ENCODE measurements around the gene SLC22A16. TPM values are rescaled to one million over a fixed set of nuclear protein-coding genes. Genes with fewer than 3 reads are reported as not detected.

Gene SLC22A16
- total and polyA plus RNA-seq, 2 donors (not counting 1 experiment from before 2014, with no cell fraction given) = not detected

- 96% methylated on average over 8 of the region's 9 CpGs for WGBS (ENCODE audit: insufficient coverage)
- no peak for DNase-seq
- no peak overlapping the region for H2AFZ ChIP-seq (ENCODE audit: insufficient read depth, low read depth, low read length, poor library complexity, severe bottlenecking)
- no peaks in the 10 kb centered on the region for H3K79me2 ChIP-seq (ENCODE audit: control insufficient read depth, insufficient read depth, low read length)
- POLR2A ChIA-PET = interaction anchor here (0.7 kb wide), 1 partner anchor 11 kb away, joined by 3 read pairs; no protein-coding TSS in a partner anchor
- CTCF ChIA-PET = interaction anchor here (0.9 to 8.0 kb wide), 7 partner anchors 216 to 689 kb away, joined by 3 to 134 read pairs (median 12); partner anchors contain the start of genes CDC40 and WASF1
- Mint-ChIP-seq H3K27ac (no peak overlapping the region), H3K4me3 (no peak overlapping the region), H3K27me3 (no peaks in the 10 kb centered on the region), H3K4me1 (no peaks in the 10 kb centered on the region), H3K9me3 (ENCODE audit: insufficient read depth) (no peaks in the 10 kb centered on the region)
- H3K36me3 ChIP-seq (replicated peaks in 1 of 2; ENCODE audit: control extremely low read depth in 1 of 2, control insufficient read depth in 1 of 2, extremely low read depth in 1 of 2, insufficient read depth in 2 of 2, low read length in 1 of 2) = no peaks in the 10 kb centered on the region
- peaks cover 0 to 2% (median 0%) of the 10 kb centered on the region in 4 experiments for H3K27me3 ChIP-seq (replicated peaks in 1 of 4; ENCODE audit: control extremely low read depth in 1 of 4, control insufficient read depth in 3 of 4, insufficient read depth in 4 of 4, low read length in 3 of 4)
- H4K20me1 ChIP-seq (ENCODE audit: control insufficient read depth, insufficient read depth, low read length, poor library complexity, severe bottlenecking) = no peaks in the 10 kb centered on the region
- TF ChIP-seq EZH2 (IDR thresholded peaks at IDR 0.05; ENCODE audit: borderline replicate concordance, insufficient read depth, low read depth, low read length, poor library complexity, severe bottlenecking) = no peak
- TF ChIP-seq CTCF (IDR thresholded peaks at IDR 0.05) = no peak
- H3K27ac ChIP-seq (ENCODE audit: low read length in 2 of 2) = no peak overlapping the region
- H3K4me1 ChIP-seq (ENCODE audit: control insufficient read depth in 2 of 2, insufficient read depth in 2 of 2, low read length in 2 of 2) = no peaks in the 10 kb centered on the region
- no peak overlapping the region for H3K9ac ChIP-seq (ENCODE audit: low read length)
- intact Hi-C loops (cut with micrococcal nuclease) = no loop called here
- no peaks in the 10 kb centered on the region for H3K9me3 ChIP-seq (ENCODE audit: control extremely low read depth in 1 of 3, control insufficient read depth in 2 of 3, insufficient read depth in 1 of 3, low read length in 2 of 3)
- H3K4me2 ChIP-seq (replicated peaks; ENCODE audit: low read depth, low read length, poor library complexity, severe bottlenecking) = no peak overlapping the region
- no peak for ATAC-seq (ENCODE audit: low read depth)
- no peak overlapping the region for H3K4me3 ChIP-seq (ENCODE audit: control extremely low read depth in 1 of 5, extremely low read depth in 1 of 5, insufficient read depth in 1 of 5, low read depth in 2 of 5, low read length in 4 of 5)
Measured at GRCh38 chr6:110392727-110393126, 83.7 kb downstream of the SLC22A16 start.

- ATAC-seq (ENCODE audit: low read depth) = no peak
- DNase-seq = no peak
- Mint-ChIP-seq H3K9me3 (ENCODE audit: insufficient read depth) (no peaks in the 10 kb centered on the region), H3K27me3 (no peaks in the 10 kb centered on the region), H3K4me3 (no peak overlapping the region), H3K4me1 (no peaks in the 10 kb centered on the region), H3K27ac (no peak overlapping the region)
- Histone ChIP-seq H3K9ac (ENCODE audit: low read length) (no peak overlapping the region), H3K27ac (ENCODE audit: low read length in 2 of 2) (no peak overlapping the region), H4K20me1 (ENCODE audit: control insufficient read depth, insufficient read depth, low read length, poor library complexity, severe bottlenecking) (no peaks in the 10 kb centered on the region), H3K4me3 (ENCODE audit: control extremely low read depth in 1 of 5, extremely low read depth in 1 of 5, insufficient read depth in 1 of 5, low read depth in 2 of 5, low read length in 4 of 5) (no peak overlapping the region), H3K36me3 (replicated peaks in 1 of 2; ENCODE audit: control extremely low read depth in 1 of 2, control insufficient read depth in 1 of 2, extremely low read depth in 1 of 2, insufficient read depth in 2 of 2, low read length in 1 of 2) (no peaks in the 10 kb centered on the region), H3K4me2 (replicated peaks; ENCODE audit: low read depth, low read length, poor library complexity, severe bottlenecking) (no peak overlapping the region), H2AFZ (ENCODE audit: insufficient read depth, low read depth, low read length, poor library complexity, severe bottlenecking) (no peak overlapping the region), H3K9me3 (ENCODE audit: control extremely low read depth in 1 of 3, control insufficient read depth in 2 of 3, insufficient read depth in 1 of 3, low read length in 2 of 3) (no peaks in the 10 kb centered on the region), H3K4me1 (ENCODE audit: control insufficient read depth in 2 of 2, insufficient read depth in 2 of 2, low read length in 2 of 2) (no peaks in the 10 kb centered on the region), H3K79me2 (ENCODE audit: control insufficient read depth, insufficient read depth, low read length) (no peaks in the 10 kb centered on the region), H3K27me3 (replicated peaks in 1 of 4; ENCODE audit: control extremely low read depth in 1 of 4, control insufficient read depth in 3 of 4, insufficient read depth in 4 of 4, low read length in 3 of 4) (no peaks in the 10 kb centered on the region)
- ChIA-PET CTCF (interaction anchor here (0.7 to 8.0 kb wide), 15 partner anchors 9 to 1203 kb away, joined by 3 to 134 read pairs (median 4); partner anchors contain the start of genes CDC40 and WASF1), POLR2A (no interaction called here)
- intact Hi-C loops (cut with micrococcal nuclease) = loop anchor here (2.0 kb wide), 1 partner anchor 1202 kb away; no protein-coding TSS in a partner anchor
- TF ChIP-seq EZH2 (IDR thresholded peaks at IDR 0.05; ENCODE audit: borderline replicate concordance, insufficient read depth, low read depth, low read length, poor library complexity, severe bottlenecking) = no peak
- no peak for TF ChIP-seq CTCF (IDR thresholded peaks at IDR 0.05)
- WGBS (ENCODE audit: insufficient coverage) = 83% methylated on average over 1 of the region's 2 CpGs
Measured at GRCh38 chr6:110390404-110390803, 86.0 kb downstream of the SLC22A16 start.

Measured in B cell (primary cell).